Hepatocyte (in vitro differentiated cells): Measurements from ENCODE around the gene C11orf54.

ENCODE experiments used
- EZH2 ChIP-seq: fragments of 200-600 bp; sonication (generic); IDR thresholded peaks from 2 replicates; pipeline ENCODE4 v1.6.1; 2016; ENCODE audit warnings: antibody characterized with exemption, mild to moderate bottlenecking, borderline replicate concordance
- TF ChIP-seq, protein P1 (sequence below): fragments of 200-600 bp; sonication (generic); IDR thresholded peaks from 2 replicates; pipeline ENCODE4 v1.5.1; 2016; ENCODE audit warnings: antibody characterized with exemption, mild to moderate bottlenecking; ENCODE audit not compliant: poor library complexity

DNA sequence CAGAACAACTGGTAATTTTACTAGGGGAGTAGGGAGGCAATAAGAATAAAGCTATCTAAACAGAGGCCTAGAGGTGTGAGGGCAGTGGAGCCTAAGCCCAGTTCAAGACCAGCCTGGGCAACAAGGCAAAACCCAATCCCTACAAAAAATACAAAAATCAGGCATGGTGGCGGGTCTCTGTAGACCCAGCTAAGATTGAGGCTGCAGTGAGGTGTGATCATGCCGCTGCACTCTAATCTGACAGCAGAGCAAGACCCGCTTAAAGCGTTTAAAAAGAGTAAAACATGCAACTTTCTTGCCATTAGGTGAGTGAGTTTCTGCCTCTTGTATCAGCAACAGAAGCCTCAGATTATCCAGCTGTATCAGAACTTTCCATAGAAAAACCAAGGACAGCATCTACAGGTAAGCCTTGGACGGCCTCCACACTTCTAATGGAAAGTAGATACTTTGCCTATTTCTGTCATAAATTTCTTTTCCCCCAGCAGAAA is 12.3 kb upstream of the C11orf54 start:
- TF ChIP-seq, protein P1, sequence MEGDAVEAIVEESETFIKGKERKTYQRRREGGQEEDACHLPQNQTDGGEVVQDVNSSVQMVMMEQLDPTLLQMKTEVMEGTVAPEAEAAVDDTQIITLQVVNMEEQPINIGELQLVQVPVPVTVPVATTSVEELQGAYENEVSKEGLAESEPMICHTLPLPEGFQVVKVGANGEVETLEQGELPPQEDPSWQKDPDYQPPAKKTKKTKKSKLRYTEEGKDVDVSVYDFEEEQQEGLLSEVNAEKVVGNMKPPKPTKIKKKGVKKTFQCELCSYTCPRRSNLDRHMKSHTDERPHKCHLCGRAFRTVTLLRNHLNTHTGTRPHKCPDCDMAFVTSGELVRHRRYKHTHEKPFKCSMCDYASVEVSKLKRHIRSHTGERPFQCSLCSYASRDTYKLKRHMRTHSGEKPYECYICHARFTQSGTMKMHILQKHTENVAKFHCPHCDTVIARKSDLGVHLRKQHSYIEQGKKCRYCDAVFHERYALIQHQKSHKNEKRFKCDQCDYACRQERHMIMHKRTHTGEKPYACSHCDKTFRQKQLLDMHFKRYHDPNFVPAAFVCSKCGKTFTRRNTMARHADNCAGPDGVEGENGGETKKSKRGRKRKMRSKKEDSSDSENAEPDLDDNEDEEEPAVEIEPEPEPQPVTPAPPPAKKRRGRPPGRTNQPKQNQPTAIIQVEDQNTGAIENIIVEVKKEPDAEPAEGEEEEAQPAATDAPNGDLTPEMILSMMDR, result no peak
- no peak for TF ChIP-seq EZH2
